GM15510 (cell line): ENCODE measurements around the gene BUD31.
A peak's percentile ranks its signal among the peaks of the same experiment; 100 is the strongest.

ENCODE experiments used
- POLR2A ChIP-seq: IDR thresholded peaks from 3 replicates; pipeline ENCODE4 v1.6.1; 2011; ENCODE audit warnings: borderline replicate concordance; ENCODE audit not compliant: insufficient read length; ENCODE audit errors: extremely low read depth

BUD31 gene

GRCh38 chr7:99393355-99394187, 15.2 kb upstream of the BUD31 start:
- TF ChIP-seq POLR2A: peak; percentile 4

GRCh38 chr7:99394188-99394502, 14.6 kb upstream of the BUD31 start:
- TF ChIP-seq POLR2A: no peak

GRCh38 chr7:99395616-99396327, 13.0 kb upstream of the BUD31 start:
- peak; percentile 28 for TF ChIP-seq POLR2A

- TF ChIP-seq POLR2A: peak; percentile 5
Observed at GRCh38 chr7:99396418-99397296, 12.1 kb upstream of the BUD31 start.

- peak; percentile 20 for TF ChIP-seq POLR2A
Observed at GRCh38 chr7:99397297-99397983, 11.3 kb upstream of the BUD31 start.

- no peak for TF ChIP-seq POLR2A
Observed at GRCh38 chr7:99398891-99399445, 9.8 kb upstream of the BUD31 start.

- TF ChIP-seq POLR2A: no peak
Observed at GRCh38 chr7:99399597-99399996, 9.2 kb upstream of the BUD31 start.

GRCh38 chr7:99402854-99403253, 5.9 kb upstream of the BUD31 start:
- TF ChIP-seq POLR2A: no peak

GRCh38 chr7:99403764-99404163, 5.0 kb upstream of the BUD31 start:
- TF ChIP-seq POLR2A: no peak

GRCh38 chr7:99404235-99404976, 4.4 kb upstream of the BUD31 start:
- no peak for TF ChIP-seq POLR2A

GRCh38 chr7:99404977-99405320, 3.8 kb upstream of the BUD31 start:
- TF ChIP-seq POLR2A: no peak

GRCh38 chr7:99406557-99406956, 2.2 kb upstream of the BUD31 start:
- TF ChIP-seq POLR2A: no peak

GRCh38 chr7:99407872-99408378, 844 bp upstream of the BUD31 start:
- TF ChIP-seq POLR2A: no peak

GRCh38 chr7:99409192-99409572, 413 bp downstream of the BUD31 start:
- no peak for TF ChIP-seq POLR2A

GRCh38 chr7:99409806-99410205, 1.0 kb downstream of the BUD31 start:
- TF ChIP-seq POLR2A: no peak
